NCI-H526 treated with DMSO at 0.1 percent for 48 hours (cell line): Measurements from ENCODE around the gene SIRPB1.
"Not testable (repeated sequence)": the region's sequence is repeated elsewhere in the genome, so short reads cannot be mapped to it uniquely, and the experiment has no call there.

ENCODE experiments used
- DNase-seq: peaks from one replicate; lab custom pipeline; 2025; lab: John Stamatoyannopoulos, UW

SIRPB1 gene

DNA sequence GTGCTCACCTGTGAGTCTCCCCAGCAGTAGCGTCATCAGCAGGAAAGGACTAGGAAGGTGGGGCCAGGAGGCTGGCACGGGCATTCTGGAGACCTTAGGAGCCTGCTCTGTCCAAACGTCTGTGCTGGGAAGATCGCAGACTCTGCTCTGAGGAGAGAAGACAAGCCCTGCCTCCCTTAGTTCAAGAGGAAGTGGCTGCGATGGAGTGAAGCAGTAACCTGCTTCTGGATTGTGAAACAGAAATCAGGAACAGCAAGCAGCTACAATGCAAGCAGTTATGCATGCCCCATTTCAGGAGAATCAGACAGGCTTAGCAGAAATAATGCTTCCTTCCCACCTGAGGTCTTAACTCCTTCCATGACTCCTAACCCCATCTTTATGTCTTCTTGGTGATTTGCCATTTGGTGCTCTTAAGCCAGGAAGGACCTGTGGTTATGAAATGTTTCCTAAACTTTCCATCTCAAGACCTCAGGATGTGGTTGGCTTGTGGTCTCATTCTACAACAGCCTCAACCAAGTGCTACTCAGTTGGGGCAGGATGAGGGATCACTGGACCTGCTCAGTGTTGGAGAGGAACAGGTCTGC lies at the start of gene SIRPB1:
SIRPB1 (minus strand) TSS at position 149 of the 584 bp plus-strand sequence; CDS start at position 84, 65 bp downstream.
- DNase-seq: no peak

DNA sequence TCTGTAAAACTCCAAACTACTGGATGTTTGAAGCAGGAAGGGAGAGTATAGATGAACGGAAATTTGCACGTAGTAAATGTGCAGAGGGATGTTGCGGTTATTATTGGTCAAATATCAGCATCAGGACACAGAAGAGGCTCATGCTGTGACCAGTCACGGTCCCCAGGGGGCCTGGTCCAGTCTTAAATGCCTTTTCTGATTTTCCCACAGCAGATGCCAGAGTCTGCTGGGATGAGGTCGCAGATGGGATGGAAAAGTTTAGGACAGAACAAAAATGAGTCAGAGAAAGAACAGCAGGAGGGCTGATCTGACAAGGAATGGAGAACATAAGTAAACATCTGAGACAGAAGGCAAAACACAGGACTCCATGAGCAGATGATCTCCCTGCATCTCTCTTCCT lies 49.5 kb upstream of the SIRPB1 start:
- no peak for DNase-seq

DNA sequence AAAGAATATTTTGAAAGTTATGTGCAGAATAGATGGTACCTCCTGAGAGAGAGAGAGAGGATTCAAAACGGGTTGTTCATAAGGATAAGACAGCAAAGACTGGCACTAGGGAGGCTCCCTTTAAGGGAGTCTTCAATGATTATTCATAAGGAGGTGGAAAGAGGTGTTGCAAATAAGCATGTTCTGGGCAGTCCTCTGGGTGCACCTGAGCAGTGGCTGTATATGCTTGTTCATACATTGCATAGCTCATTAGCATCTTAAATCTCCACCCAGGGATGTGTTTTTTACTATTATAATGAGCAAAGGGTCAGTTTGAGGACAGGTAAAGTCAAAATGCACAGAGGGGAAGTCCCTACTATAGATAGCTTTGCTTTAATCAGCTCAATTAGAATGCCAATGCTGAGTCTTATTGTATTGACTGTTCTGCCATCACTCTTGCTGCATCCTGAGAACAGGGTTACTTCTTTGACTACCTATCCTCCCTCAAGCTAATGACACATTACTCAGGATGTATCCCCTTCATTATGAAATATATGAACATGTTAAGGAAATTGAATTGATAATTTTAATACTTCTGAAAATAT lies 47.8 kb upstream of the SIRPB1 start:
- DNase-seq: no peak

- DNase-seq: no peak
Measured at GRCh38 chr20:1666802-1667201, 47.0 kb upstream of the SIRPB1 start.

- DNase-seq: no peak
Measured at GRCh38 chr20:1665345-1665744, 45.5 kb upstream of the SIRPB1 start.

- DNase-seq: no peak
Measured at GRCh38 chr20:1664911-1665310, 45.1 kb upstream of the SIRPB1 start.

DNA sequence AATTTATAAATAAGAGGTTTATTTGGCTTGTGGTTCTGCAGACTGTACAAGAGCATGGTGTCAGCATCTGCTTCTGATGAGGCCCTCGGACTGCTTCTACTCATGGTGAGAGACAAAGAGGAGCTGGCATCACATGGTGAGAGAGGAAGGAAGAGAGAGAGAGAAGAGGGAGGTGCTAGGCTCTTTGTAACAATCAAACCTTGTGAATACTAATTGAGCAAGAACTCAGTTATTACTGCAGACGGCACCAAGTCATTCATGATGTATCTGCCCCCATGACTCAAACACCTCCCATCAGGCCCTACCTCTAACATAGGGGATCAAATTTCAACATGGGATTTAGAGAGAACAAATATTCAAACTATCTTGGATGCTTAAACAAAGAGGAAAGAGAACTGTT lies 44.1 kb upstream of the SIRPB1 start:
- peak; percentile 35 for DNase-seq

DNA sequence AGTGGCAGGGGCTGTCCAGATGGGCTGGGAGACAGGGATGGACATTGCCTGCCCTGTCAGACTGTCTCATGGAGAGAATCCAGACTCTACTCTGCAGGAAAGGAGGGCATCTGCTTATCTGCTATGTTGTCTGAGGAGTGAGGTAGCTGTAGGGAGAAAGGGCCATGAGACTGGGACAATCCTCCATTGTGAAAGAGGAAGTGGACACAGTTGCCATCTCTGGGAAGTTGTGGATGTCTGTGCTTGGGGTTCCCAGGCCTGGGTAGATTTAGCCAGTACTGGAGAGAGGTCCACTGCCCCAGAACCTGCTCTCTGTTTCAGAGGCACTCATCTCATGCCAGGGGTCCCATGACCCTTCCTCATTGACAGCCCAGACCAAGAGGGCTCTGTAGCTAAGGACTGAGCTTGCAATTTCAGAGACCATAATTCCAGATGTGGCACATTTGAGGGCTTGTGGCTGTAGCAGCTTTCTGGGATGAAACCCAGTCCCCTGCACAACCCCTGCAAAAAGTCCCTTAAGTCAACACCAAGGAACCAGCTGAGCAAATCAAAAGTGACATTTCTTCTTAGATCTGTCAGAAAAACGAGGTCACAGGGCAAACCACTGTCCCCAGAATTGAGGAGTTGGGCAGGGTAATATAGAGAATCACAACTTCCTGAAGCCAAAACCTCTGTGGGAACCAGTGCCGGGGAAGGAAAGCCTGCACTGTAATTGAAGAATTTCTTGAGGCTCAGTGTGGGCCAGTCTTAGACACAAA lies 41.9 kb upstream of the SIRPB1 start:
- no peak for DNase-seq

DNA sequence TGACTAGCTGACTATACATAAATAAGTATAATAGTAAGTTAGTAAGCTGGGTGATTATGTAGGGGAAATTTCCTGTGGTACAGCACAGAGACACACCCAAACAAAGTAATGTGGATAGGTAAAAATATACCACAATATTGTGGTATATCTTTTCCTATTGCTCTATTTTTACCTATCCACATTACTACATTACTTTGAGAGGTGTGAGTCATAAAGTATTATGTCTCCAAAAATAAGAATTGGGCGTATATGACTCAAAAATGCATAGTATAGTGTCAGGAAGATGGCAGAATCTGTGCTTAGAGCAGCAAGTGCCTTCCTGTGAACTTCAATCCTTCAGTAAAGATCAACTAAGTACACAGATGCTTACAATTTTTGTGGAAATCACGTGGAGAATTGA lies 40.4 kb upstream of the SIRPB1 start:
- no peak for DNase-seq

DNA sequence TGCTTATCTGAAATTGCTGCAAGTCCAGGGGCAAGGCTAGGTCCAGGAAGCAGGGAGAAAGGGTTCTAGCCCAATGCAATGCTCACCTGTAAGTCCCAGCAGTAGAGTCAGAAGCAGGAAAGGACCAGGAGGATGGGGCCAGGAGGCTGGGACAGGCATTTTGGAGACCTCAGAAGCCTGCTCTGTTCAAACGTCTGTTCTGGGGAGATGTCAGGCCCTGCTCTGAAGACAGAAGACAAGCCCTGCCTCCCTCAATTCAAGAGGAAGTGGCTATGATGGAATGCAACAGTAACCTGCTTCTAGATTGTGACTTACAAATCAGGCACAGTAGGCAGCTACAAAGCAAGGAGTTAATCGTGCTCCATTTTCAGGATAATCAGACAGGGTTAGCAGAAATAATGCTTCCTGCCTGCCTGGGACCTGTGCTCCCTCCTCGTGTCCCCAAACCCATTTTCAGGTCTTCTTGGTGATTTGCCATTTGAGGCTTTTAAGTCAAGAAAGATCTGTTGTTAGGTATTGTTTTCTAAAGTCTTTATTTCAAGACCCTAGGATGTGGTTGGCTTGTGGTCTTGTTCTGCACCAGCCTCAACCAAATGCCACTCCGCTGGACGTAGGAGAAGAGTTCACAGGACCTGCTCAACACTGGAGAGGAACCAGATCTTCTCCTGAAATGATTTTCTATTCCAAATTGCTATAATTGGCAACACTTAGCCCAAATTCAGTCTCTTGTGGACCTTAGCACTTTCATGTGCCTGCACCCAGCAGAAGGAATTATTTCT lies 37.9 kb upstream of the SIRPB1 start, which contains the start of gene SIRPG:
SIRPG (minus strand) TSS at position 224 of the 779 bp plus-strand sequence; CDS start at position 159, 65 bp downstream.
- DNase-seq: no peak

DNA sequence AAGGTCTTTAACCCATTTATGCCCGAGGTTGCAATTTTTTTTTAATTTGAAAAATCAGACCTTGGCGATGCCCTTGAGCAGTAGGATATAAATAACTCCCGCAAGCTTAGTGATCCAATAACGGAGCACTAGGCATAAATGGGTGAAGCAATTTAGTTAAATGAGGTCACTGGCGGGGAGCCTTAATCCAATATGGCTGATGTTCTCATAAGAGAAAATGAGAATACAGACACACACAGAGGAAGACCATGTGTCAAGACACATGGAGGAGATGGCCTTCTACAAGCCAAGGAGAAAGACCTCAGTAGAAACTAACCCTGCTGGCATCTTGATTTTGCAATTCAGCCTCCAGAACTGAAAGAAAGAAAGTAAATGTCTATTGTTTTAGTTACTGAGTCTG lies 37.0 kb upstream of the SIRPB1 start:
- DNase-seq: no peak

- DNase-seq: no peak
Measured at GRCh38 chr20:1654996-1655395, 35.2 kb upstream of the SIRPB1 start.

DNA sequence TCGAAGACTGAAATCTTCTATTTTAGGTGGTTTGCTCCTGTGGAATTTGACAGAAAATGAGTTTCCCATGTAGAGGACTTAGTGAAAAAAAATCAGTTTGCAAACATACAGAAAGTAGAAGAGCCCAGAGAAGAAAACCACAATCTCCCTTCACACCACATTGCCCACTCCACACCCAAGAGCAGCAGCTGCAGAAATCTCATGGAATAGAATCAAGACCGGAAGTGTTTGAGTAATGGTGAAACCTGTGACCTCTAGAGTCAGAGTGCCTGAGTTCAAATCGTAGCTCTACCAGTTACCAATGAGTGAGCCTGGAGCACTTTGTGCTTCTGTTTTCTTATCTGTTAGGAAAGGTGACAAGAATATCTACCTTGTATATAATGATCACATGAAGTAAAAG lies 33.2 kb upstream of the SIRPB1 start:
- DNase-seq: no peak

DNA sequence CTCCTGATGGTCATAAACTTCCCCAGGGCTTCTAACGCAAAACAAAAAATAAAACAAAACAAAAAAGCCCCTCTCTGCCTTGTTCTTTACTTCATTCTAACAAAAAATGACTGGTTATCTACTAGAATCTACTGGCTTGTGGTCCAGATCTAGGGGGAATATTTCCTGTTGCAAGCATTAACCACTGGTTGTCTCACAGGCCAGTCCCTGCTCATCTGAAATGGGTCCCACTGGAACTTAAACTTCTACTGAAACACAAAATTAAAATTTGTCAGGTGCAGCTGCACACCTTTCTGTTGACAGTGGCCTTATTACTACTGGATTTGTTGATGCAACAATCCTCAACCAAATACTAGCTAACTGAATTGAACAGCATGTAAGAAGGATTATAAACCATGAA lies 32.3 kb upstream of the SIRPB1 start:
- no peak for DNase-seq

DNA sequence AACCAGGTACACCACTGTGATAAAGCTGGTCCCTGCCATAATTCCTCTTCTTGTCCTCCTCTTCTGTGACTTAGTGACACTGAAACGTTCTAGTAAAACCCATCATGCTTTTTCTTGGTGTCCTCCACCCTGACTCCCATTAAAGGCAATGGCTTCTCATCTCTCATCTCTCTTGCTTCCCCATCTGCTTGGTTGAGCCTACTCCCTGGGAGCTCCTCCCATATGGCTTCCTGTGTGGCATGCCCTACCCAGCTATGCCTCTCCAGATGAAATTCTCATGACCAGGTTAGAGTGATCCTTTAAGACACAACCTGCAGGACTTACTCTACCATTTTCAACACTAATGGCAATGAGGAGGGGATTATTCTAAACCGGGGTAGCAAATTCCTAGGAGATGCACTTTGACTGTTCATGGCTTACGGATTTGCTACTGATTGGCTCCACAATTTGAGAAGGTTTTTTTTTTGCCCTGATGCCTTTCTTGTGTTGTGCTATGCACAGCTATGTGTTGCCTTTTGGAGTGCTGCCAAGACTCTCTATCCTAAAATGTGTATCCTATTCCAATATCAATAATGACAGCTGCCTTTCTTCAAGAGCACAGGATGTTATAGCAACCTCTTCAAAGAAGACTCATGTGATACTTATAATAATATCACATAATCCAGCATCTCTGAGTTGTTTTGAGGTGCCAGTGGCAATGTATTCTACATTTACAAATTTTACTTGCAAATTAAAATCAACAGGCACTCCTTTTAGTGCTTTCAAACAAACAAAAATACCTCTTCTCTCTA lies 31.7 kb upstream of the SIRPB1 start:
- peak; percentile 67 for DNase-seq

DNA sequence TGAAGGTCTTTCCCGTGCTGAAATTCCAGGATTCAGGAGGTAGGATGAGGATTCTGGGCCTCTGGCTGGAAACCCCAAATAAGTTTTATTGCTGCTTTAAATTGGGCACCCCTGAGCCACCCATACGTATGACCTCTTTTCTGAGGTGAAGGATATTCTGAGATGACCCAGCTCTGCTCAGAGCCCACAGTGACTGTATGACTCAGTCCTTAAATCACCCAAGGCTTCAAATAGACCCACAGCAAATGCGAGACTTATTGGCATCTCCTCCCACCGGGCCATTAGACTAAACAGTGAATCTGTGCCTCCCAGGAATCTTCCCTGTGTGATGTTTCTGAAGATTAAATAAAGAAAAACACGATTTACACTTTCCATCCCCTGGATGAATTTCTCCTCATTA lies 28.3 kb upstream of the SIRPB1 start:
- no peak for DNase-seq

GRCh38 chr20:1646975-1647431 lies 27.2 kb upstream of the SIRPB1 start:
- DNase-seq: no peak

- no peak for DNase-seq
Measured at GRCh38 chr20:1644101-1644962, 24.5 kb upstream of the SIRPB1 start.

GRCh38 chr20:1638643-1639042 lies 18.8 kb upstream of the SIRPB1 start:
- not testable (repeated sequence) for DNase-seq

- DNase-seq: no peak
Measured at GRCh38 chr20:1637755-1638154, 17.9 kb upstream of the SIRPB1 start.

DNA sequence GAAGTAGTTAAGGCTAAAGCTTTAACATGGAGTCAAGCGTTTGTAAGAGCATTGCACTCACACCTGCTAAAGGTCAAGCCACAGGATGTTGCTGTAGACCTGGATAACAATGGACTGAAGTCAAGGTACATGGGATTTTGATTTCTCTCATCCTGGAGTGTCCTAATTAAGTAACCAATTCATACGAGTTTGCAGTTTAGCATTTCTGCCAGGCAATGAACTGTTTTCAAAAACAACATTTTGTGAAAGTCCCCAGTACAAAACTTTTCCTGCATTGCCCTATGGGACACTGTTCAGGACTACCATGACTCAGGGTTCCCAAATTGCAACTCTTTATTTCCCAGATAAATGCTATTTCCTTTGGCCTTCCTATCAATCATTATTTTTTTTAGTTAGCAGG lies 17.4 kb upstream of the SIRPB1 start:
- no peak for DNase-seq
